Muscle layer of duodenum (tissue), 2 donors: ENCODE results near the gene INTS14.
"Not testable (repeated sequence)": the region's sequence is repeated elsewhere in the genome, so short reads cannot be mapped to it uniquely, and the experiment has no call there.

Source experiments
- H3K27ac ChIP-seq: one replicate; pipeline ENCODE4 v1.7.0; 2013; ENCODE audit warnings: mild to moderate bottlenecking, low read length
- H3K27me3 ChIP-seq: one replicate; pipeline ENCODE4 v1.7.0; 2013; ENCODE audit warnings: low read depth, mild to moderate bottlenecking, control low read depth, low read length
- H3K36me3 ChIP-seq, 2 donors: one replicate each; pipeline ENCODE4 v1.7.0; 2013; ENCODE audit warnings: low read length in 2 of 2, control low read depth in 1 of 2, mild to moderate bottlenecking in 1 of 2; ENCODE audit not compliant: insufficient read depth in 2 of 2, control insufficient read depth in 1 of 2
- H3K4me1 ChIP-seq, 2 donors: one replicate each; pipeline ENCODE4 v1.7.0; 2013; ENCODE audit warnings: low read length in 2 of 2, mild to moderate bottlenecking in 2 of 2, control low read depth in 1 of 2, moderate library complexity in 1 of 2; ENCODE audit not compliant: insufficient read depth in 2 of 2, control insufficient read depth in 1 of 2
- H3K4me3 ChIP-seq, 2 donors: one replicate each; pipeline ENCODE4 v1.7.0; 2013; ENCODE audit warnings: low read length in 2 of 2, low read depth in 1 of 2, mild to moderate bottlenecking in 1 of 2
- H3K9me3 ChIP-seq, 2 donors: one replicate each; pipeline ENCODE4 v1.7.0; 2013; ENCODE audit warnings: low read length in 2 of 2, control low read depth in 1 of 2, mild to moderate bottlenecking in 1 of 2; ENCODE audit not compliant: control insufficient read depth in 1 of 2
- donor health status: healthy.

INTS14 gene

DNA sequence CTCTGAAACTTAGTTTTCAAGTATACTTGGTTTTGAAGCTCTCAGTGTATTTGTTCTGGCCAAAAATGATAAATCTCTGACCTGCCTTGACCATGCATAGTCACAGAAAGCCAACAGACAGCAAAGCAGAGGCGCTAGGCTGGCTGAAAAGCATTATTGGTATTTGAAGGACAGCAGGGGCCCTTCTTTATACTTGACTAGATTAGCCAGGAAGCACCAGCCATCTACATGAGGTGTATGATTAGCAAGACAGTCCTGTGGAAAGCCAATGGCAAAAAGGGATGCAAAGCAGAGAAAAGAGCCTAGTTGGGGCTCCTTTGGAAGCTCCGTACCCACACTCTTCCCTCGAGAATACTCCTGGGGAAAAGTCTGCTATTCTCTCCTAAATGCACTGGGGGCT, 18.6 kb upstream of the INTS14 start:
- Histone ChIP-seq H3K4me3 (no peak overlapping the region), H3K4me1 (peaks cover 0 to 5% of the 10 kb centered on the region in 2 donors), H3K9me3 (no peaks in the 10 kb centered on the region), H3K27ac (no peak overlapping the region), H3K36me3 (peaks cover 0 to 3% of the 10 kb centered on the region in 2 donors), H3K27me3 (no peaks in the 10 kb centered on the region)

DNA sequence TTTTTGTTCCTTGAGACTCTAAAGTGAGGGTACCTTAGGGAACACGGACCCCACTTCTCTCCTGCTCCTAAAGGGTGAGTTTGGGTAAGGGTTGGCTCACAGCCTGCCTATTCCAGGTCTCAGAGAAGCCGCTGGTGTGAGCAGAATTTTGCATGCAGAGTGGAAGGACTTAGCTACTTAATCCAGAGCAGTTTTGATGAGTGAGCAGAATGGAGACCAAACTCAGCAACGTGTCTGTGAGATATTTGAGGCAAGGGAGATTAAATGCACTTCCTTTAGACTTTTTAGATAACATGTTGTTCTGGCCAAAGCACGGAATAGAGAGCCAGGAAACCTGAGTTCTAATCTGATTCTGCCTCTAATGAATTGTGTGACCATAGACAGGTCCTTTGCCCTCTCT, 15.9 kb upstream of the INTS14 start:
- no peak overlapping the region for H3K27ac ChIP-seq
- H3K36me3 ChIP-seq: peaks cover 0 to 3% of the 10 kb centered on the region in 2 donors
- H3K4me1 ChIP-seq: no peaks in the 10 kb centered on the region
- no peaks in the 10 kb centered on the region for H3K9me3 ChIP-seq
- H3K27me3 ChIP-seq: no peaks in the 10 kb centered on the region
- H3K4me3 ChIP-seq: no peak overlapping the region

DNA sequence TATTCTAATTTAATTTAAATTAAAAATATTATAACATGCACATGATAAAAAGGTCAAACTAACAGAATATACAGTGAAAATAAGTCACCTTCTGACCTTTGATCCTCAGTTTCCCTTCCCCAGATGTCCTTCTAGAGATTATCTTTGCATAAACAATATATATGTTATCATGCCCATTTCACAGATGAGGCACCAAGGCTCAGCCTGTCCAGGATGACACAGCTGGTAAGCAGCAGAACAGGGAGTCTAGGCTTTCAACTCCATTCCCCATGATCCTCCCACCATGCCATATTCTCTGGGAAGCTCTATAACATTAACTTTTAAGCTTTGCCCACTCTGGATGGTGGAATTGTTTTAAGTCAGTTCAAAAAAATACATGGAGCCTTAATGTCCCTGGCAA, 12.2 kb upstream of the INTS14 start:
- peaks cover 3 to 4% of the 10 kb centered on the region in 2 donors for H3K36me3 ChIP-seq
- no peak overlapping the region for H3K4me3 ChIP-seq
- no peaks in the 10 kb centered on the region for H3K9me3 ChIP-seq
- H3K4me1 ChIP-seq: no peaks in the 10 kb centered on the region
- no peaks in the 10 kb centered on the region for H3K27me3 ChIP-seq
- H3K27ac ChIP-seq: no peak overlapping the region

DNA sequence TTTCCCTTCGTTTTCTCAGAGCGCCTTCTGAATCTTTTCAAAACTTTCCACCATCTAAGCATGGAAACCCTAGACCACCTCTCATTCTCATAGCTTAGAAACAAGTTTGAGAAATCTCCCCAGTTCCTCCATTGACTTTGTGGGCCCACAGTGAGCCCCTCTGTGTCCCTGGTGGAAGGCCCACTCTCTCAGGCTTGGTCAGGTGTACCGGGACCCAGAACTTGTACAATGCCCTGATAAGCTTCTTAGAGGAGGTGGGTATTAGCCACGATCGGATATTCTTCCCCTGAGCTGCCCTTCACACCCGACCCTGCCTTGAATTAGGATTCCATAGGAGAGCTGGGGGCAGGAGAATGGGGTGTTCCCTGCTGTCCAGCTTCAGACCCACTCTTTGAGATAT, 10.7 kb upstream of the INTS14 start, which contains the start of gene SLC24A1:
Gene SLC24A1 (plus strand): TSS at position 301 of the 400 bp plus-strand sequence. CDS start 2,143 bp downstream, outside the sequence.
- H3K27me3 ChIP-seq: no peaks in the 10 kb centered on the region
- H3K4me3 ChIP-seq: no peak within 1 kb of the TSS
- no peak within 1 kb of the TSS for H3K27ac ChIP-seq
- H3K4me1 ChIP-seq: no peaks in the 10 kb centered on the region
- no peaks in the 10 kb centered on the region for H3K9me3 ChIP-seq
- peaks cover 3 to 4% of the 10 kb centered on the region in 2 donors for H3K36me3 ChIP-seq

DNA sequence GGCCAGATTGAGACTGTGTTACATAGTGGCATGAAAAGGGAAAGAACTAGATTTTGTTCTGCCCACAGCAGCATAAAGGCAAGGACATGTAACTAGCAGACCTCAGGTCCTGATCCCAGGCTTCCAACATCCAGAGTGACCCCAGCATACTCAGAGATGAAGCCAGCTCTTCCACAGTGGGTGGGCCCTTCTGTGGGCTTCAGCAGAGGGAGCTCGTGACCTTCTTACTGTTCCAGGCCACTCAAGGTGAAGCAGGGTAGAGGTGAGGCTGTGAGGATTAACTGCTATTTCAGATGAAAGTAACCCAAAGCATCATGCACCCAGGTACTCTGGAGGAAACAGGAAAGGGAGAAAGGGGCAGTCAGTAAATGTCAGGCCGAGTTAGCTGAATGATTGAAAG, 9.9 kb upstream of the INTS14 start:
- peaks cover 3 to 4% of the 10 kb centered on the region in 2 donors for H3K36me3 ChIP-seq
- H3K27me3 ChIP-seq: no peaks in the 10 kb centered on the region
- no peaks in the 10 kb centered on the region for H3K9me3 ChIP-seq
- H3K27ac ChIP-seq: no peak overlapping the region
- H3K4me3 ChIP-seq: no peak overlapping the region
- H3K4me1 ChIP-seq: no peaks in the 10 kb centered on the region

DNA sequence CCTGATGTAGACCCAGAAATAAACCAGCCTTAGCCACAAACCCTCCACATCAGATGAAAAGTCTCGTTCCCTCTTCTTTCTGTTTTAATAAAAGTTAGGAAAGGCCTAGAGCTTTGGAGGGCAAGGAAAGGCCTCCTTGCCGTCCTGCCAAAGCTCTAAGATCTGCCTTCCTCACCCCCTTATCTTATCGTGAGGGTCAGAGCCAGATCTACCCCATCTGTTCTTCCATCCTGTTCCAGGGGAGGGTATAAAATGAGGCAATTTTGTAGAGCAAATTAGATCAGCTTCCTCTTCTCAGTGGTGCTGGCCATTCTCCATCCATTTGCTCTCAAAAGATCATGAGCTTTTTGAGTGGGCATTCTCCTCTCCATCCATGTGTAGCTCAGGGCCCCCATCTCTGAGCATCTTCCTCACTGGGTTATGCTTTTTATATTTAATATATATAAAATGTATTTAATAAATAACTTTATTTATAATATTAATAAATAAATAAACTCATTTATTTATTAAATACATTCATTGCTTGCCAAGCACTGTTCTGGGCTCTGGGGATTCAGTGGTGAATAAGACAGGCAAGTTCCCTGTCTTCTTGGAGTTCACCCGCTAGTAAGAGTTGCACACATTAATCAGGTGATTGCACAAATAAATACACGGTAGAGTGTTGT, 8.8 kb upstream of the INTS14 start:
- Histone ChIP-seq H3K4me3 (no peak overlapping the region), H3K27me3 (no peaks in the 10 kb centered on the region), H3K36me3 (peaks cover 2 to 4% of the 10 kb centered on the region in 2 donors), H3K27ac (no peak overlapping the region), H3K9me3 (no peaks in the 10 kb centered on the region), H3K4me1 (no peaks in the 10 kb centered on the region)

DNA sequence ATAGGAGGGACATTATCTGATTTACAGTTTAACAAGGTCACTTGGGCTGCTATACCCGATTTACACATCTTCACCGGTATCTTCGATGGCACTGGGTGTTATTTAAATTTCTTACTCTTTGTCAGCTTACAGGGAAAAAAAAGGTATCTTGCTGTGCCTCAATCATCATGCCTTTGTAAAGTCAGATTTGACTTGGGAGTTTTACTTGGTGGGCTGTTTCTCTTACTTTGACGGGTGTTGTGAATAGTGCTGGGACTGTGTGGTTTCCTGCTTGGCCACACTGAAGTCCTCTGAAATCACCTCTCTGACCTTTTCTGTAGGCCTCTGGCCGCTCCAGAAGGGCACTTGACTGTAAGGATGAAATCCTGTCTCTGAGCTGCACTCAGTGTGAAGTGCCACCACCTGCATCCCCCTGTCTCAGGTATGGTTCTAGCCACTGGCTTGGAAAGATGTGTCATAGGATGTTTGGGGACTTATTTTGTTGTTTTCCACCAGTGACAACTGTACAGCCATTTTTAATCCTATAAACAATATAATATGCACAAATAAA, 7.7 kb upstream of the INTS14 start:
- Histone ChIP-seq H3K9me3 (no peaks in the 10 kb centered on the region), H3K36me3 (peaks cover 0 to 4% of the 10 kb centered on the region in 2 donors), H3K27ac (no peak overlapping the region), H3K4me3 (no peak overlapping the region), H3K4me1 (no peaks in the 10 kb centered on the region), H3K27me3 (no peaks in the 10 kb centered on the region)

DNA sequence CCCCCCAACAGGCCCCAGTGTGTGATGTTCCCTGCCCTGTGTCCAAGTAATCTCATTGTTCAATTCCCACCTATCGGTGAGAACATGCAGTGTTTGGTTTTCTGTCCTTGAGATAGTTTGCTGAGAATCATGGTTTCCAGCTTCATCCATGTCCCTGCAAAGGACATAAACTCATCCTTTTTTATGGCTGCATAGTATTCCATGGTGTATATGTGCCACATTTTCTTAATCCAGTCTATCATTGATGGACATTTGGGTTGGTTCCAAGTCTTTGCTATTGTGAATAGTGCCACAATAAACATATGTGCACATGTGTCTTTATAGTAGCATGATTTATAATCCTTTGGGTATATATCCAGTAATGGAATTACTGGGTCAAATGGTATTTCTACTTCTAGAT, 5.0 kb upstream of the INTS14 start:
- not testable (repeated sequence) for H3K4me3 ChIP-seq, H3K4me1 ChIP-seq, H3K27me3 ChIP-seq, H3K9me3 ChIP-seq, H3K27ac ChIP-seq, H3K36me3 ChIP-seq

DNA sequence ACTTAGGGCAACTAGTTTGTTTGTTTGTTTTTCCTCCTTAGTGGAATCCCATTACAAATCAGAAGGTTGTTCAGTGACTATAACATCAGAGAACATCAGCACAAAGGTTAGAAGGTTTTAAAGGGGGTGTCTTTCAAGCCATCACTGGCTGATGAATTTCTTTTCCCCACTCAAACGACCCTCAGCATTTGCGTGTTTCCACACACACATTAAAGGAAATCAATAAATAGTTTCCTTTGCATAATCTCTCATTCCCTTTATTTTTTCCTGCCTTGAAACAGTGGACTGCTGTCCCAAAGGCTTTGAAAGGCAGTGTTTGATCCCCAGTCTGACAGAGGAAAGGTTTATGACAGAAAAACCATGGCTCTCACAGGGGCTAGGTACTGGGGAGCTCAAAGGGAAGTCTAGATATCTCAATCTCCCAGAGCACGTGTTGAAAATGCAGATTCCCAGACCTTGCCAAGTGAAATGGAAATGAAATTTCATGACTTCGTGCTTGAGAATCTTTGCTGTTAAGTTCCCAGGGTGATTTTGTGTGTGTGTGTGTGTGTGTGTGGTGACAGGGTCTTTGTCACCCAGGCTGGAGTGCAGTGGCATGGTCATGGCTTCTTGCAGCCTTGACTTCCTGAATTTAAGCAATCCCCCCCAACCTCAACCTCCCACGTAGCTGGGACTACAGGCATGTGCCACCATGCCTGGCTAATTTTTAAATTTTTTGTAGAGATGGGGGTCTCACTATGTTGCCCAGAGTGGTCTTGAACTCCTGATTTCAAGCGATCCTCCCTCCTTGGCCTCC, 2.2 kb upstream of the INTS14 start:
- H3K4me3 ChIP-seq: no peak overlapping the region
- no peak overlapping the region for H3K27ac ChIP-seq
- H3K36me3 ChIP-seq: peaks cover 0 to 2% of the 10 kb centered on the region in 2 donors
- no peaks in the 10 kb centered on the region for H3K9me3 ChIP-seq
- H3K4me1 ChIP-seq: peaks cover 4 to 30% of the 10 kb centered on the region in 2 donors
- H3K27me3 ChIP-seq: no peaks in the 10 kb centered on the region

DNA sequence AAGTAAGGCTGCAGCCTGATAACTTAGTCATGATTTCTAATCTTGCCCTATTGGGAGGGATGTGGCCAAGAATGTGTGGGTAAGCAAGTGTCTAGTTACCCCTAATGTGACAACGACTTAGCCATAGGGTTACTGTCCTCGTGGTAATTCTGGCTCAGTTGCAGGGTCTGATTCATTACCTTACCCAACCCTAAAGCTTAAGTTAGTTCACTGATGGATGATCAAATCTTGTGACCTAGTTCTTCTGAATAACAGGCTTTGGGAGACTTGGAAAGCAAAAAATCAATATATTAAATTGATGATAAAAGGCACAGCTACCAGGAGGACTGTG, 1.6 kb upstream of the INTS14 start:
- peaks cover 4 to 30% of the 10 kb centered on the region in 2 donors for H3K4me1 ChIP-seq
- peaks cover 0 to 2% of the 10 kb centered on the region in 2 donors for H3K36me3 ChIP-seq
- no peak overlapping the region for H3K27ac ChIP-seq
- H3K4me3 ChIP-seq: no peak overlapping the region
- H3K9me3 ChIP-seq: no peaks in the 10 kb centered on the region
- no peaks in the 10 kb centered on the region for H3K27me3 ChIP-seq

DNA sequence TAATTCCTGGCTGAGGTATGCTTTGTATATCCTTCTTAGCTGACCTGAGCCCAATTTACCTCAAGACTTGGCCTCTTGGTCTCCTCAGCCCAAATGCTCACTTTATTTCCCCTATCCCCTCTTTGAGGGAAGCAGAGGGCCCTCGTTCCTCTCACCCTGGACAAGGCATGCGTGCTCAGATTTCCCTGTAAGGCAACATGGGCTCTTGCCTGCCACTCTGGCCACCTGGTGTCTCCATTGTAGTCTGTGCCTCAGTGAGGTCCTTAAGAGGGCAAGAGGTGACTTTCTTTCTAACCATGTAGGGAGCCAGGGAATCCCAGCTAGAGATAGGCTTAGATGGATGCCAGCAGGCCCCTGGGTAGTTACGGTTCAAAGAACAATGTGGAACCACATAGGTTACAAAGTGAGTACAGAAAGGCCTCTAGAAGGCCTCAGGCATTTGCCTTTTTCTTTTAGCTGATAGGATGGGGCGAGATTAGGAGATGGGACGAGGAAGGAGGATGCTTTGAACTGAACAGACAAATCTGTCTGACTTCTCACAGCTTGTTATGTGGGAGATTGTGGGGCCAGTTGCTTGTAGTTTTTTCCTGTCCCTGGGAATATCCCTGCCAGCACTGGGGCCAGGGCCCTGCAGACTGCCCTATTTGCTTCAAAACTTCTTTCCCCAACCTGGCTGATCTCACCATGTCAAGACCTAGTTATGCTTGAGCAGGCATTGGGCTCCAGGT, 1.1 kb upstream of the INTS14 start:
- H3K4me3 ChIP-seq: peak overlapping the region; percentile 90 to 97

More for the DNA sequence above, 1.1 kb upstream of the INTS14 start:
- Histone ChIP-seq H3K27me3 (no peaks in the 10 kb centered on the region), H3K4me1 (peaks cover 4 to 30% of the 10 kb centered on the region in 2 donors), H3K27ac (peak overlapping the region; percentile 95), H3K9me3 (no peaks in the 10 kb centered on the region), H3K36me3 (peaks cover 2% of the 10 kb centered on the region in 2 donors)
